PFSK-1 (cell line): ENCODE results near the gene USP17L26.
"Not testable (repeated sequence)": the region's sequence is repeated elsewhere in the genome, so short reads cannot be mapped to it uniquely, and the experiment has no call there.

ENCODE experiments used
- FOXP2 ChIP-seq: optimal IDR thresholded peaks from 2 replicates; pipeline ENCODE3; 2011; ENCODE audit warnings: borderline replicate concordance, control low read depth, inconsistent platforms; ENCODE audit not compliant: insufficient read depth; ENCODE audit errors: extremely low read length, extremely low read depth
- POLR2AphosphoS5 ChIP-seq: IDR thresholded peaks from 2 replicates; pipeline ENCODE4 v1.6.1; 2012; ENCODE audit warnings: low read depth, mild to moderate bottlenecking, control low read depth, low read length, moderate library complexity
- REST ChIP-seq, 2 experiments: IDR thresholded peaks; 2 replicates each; pipeline versions ENCODE4 v1.6.1 to v1.8.0; 2011 to 2012; ENCODE audit warnings: low read depth in 2 of 2, low read length in 2 of 2, control low read depth in 1 of 2, inconsistent platforms in 1 of 2, mild to moderate bottlenecking in 1 of 2, moderate library complexity in 1 of 2; ENCODE audit not compliant: insufficient read depth in 1 of 2
- SIN3A ChIP-seq: IDR thresholded peaks from 2 replicates; pipeline ENCODE4 v1.6.1; 2012; ENCODE audit warnings: mild to moderate bottlenecking, low read length, moderate library complexity, borderline replicate concordance; ENCODE audit not compliant: insufficient read depth
- TAF1 ChIP-seq: IDR thresholded peaks from 2 replicates; pipeline ENCODE4 v1.6.1; 2012; ENCODE audit warnings: low read length, control low read depth, borderline replicate concordance; ENCODE audit not compliant: insufficient read depth

DNA sequence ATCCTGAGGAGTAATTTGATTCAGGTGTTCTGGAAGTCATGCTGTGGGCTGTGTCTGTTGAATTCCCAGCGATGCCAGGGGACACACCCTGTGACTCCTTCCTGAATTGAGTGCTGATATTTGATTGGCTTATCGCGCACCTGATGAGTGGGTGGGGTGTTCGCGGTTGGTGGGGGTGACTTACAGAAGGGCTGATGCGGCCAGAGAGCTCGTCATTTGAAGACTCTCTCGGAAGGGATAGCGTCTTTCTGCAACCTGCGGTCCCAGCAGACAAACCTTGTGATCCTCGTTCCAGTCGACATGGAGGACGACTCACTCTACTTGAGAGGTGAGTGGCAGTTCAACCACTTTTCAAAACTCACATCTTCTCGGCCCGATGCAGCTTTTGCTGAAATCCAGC lies 9.6 kb upstream of the USP17L26 start, which contains the start of gene USP17L24:
- not testable (repeated sequence) for TF ChIP-seq POLR2AphosphoS5; TAF1; REST (IDR thresholded peaks at IDR 0.05; ENCODE audit: insufficient read depth in 1 of 2, low read depth in 2 of 2, low read length in 2 of 2); SIN3A; FOXP2
